Common myeloid progenitor, CD34-positive (primary cell): ENCODE data around the gene VPS13D.

Source experiments
- CTCF ChIA-PET: fragments of 350-600 bp; sonication (Branson Sonifier 250); formaldehyde crosslinking; loops from one replicate; lab custom pipeline; 2021; ENCODE audit warnings: antibody characterized with exemption; lab: Charles Lee
- POLR2A ChIA-PET: fragments of 350-600 bp; sonication (Branson Sonifier 250); formaldehyde crosslinking; loops from one replicate; lab custom pipeline; 2021; ENCODE audit warnings: antibody characterized with exemption; lab: Charles Lee
- DNase-seq, 3 donors: peaks; one replicate each; pipeline versions ENCODE4 v3.0.0 to v3.0.0-alpha.2; 2013
- H3K27ac ChIP-seq, 2 experiments: 1 replicate in 1 of 2; 2 replicates in 1 of 2; pipeline ENCODE4 v1.7.0; 2013; ENCODE audit warnings: inconsistent platforms in 2 of 2, low read length in 2 of 2, mild to moderate bottlenecking in 2 of 2, low read depth in 1 of 2, moderate library complexity in 1 of 2; ENCODE audit not compliant: severe bottlenecking in 2 of 2, insufficient read depth in 1 of 2, poor library complexity in 1 of 2
- H3K27me3 ChIP-seq, 5 experiments: replicated peaks in 2 of 5; 1 replicate in 3 of 5; 2 replicates in 2 of 5; pipeline versions ENCODE4 v1.6.1 to v1.7.0; 2013; ENCODE audit warnings: low read length in 4 of 5, mild to moderate bottlenecking in 2 of 5, moderate library complexity in 2 of 5, inconsistent platforms in 1 of 5; ENCODE audit not compliant: insufficient read depth in 5 of 5, control insufficient read depth in 4 of 5
- H3K36me3 ChIP-seq, 4 experiments: 1 replicate in 2 of 4; 2 replicates in 2 of 4; pipeline versions ENCODE4 v1.6.1 to v1.7.0; 2013; ENCODE audit warnings: low read length in 3 of 4, control low read depth in 1 of 4, mild to moderate bottlenecking in 1 of 4; ENCODE audit not compliant: control insufficient read depth in 4 of 4, insufficient read depth in 4 of 4
- H3K4me1 ChIP-seq, 4 experiments: 1 replicate in 3 of 4; 2 replicates in 1 of 4; pipeline versions ENCODE4 v1.6.1 to v1.7.1; 2013; ENCODE audit warnings: low read length in 3 of 4, mild to moderate bottlenecking in 3 of 4, control low read depth in 1 of 4, inconsistent platforms in 1 of 4, moderate library complexity in 1 of 4; ENCODE audit not compliant: control insufficient read depth in 4 of 4, insufficient read depth in 4 of 4; ENCODE audit errors: control extremely low read depth in 1 of 4
- H3K4me3 ChIP-seq, 7 experiments: 1 replicate in 4 of 7; 2 replicates in 3 of 7; pipeline versions ENCODE4 v1.5.1 to v1.7.0; 2013; ENCODE audit warnings: mild to moderate bottlenecking in 7 of 7, low read length in 6 of 7, moderate library complexity in 6 of 7, inconsistent platforms in 2 of 7, low read depth in 2 of 7, control low read depth in 1 of 7; ENCODE audit not compliant: insufficient read depth in 4 of 7, control insufficient read depth in 1 of 7; ENCODE audit errors: extremely low read depth in 1 of 7
- H3K9me3 ChIP-seq, 5 experiments: 1 replicate in 4 of 5; 2 replicates in 1 of 5; pipeline versions ENCODE4 v1.6.1 to v1.7.1; 2013; ENCODE audit warnings: low read length in 4 of 5, mild to moderate bottlenecking in 2 of 5, inconsistent platforms in 1 of 5, low read depth in 1 of 5, moderate library complexity in 1 of 5; ENCODE audit not compliant: control insufficient read depth in 4 of 5, insufficient read depth in 2 of 5; ENCODE audit errors: control extremely low read depth in 1 of 5
- WGBS: methylation state at CpG from one replicate; pipeline ENCODE4 v1.1.5; 2013; ENCODE audit not compliant: insufficient coverage; 5-methylcytosine and 5-hydroxymethylcytosine counted together

Gene VPS13D

GRCh38 chr1:12204140-12204539, 25.7 kb upstream of the VPS13D start:
- ChIA-PET CTCF (interaction anchor here (8.2 kb wide), 1 partner anchor 78 kb away, joined by 63 read pairs; no protein-coding TSS in a partner anchor), POLR2A (no interaction called here)
- 100% methylated on average over 4 of the region's 7 CpGs for WGBS
- H3K36me3 ChIP-seq: peaks cover 0 to 47% (median 4%) of the 10 kb centered on the region in 4 experiments
- H3K9me3 ChIP-seq: no peaks in the 10 kb centered on the region
- H3K27me3 ChIP-seq: no peaks in the 10 kb centered on the region
- H3K4me1 ChIP-seq: peaks cover 0 to 9% (median 7%) of the 10 kb centered on the region in 4 experiments
- no peak overlapping the region for H3K4me3 ChIP-seq
- no peak for DNase-seq
- no peak overlapping the region for H3K27ac ChIP-seq

- DNase-seq: no peak
- H3K4me3 ChIP-seq: no peak overlapping the region
- peaks cover 5 to 17% (median 15%) of the 10 kb centered on the region in 4 experiments for H3K4me1 ChIP-seq
- peaks cover 0 to 42% (median 4%) of the 10 kb centered on the region in 4 experiments for H3K36me3 ChIP-seq
- ChIA-PET POLR2A (no interaction called here), CTCF (interaction anchor here (7.8 kb wide), 1 partner anchor 82 kb away, joined by 213 read pairs; no protein-coding TSS in a partner anchor)
- no peak overlapping the region for H3K27ac ChIP-seq
- WGBS: 100% methylated on average over 4 of the region's 7 CpGs
- H3K9me3 ChIP-seq: no peaks in the 10 kb centered on the region
- H3K27me3 ChIP-seq: no peaks in the 10 kb centered on the region
These were observed 24.8 kb upstream of the VPS13D start for GRCh38 chr1:12204754-12205658.

- Histone ChIP-seq H3K9me3 (no peaks in the 10 kb centered on the region), H3K27me3 (no peaks in the 10 kb centered on the region), H3K4me3 (no peak overlapping the region), H3K36me3 (peaks cover 0 to 39% (median 4%) of the 10 kb centered on the region in 4 experiments), H3K4me1 (peaks cover 7 to 30% (median 27%) of the 10 kb centered on the region in 4 experiments), H3K27ac (no peak overlapping the region)
- ChIA-PET POLR2A (no interaction called here), CTCF (interaction anchor here (7.8 kb wide), 1 partner anchor 83 kb away, joined by 213 read pairs; no protein-coding TSS in a partner anchor)
- no peak for DNase-seq
- 94% methylated on average over 4 of the region's 5 CpGs for WGBS
These were observed 23.6 kb upstream of the VPS13D start for GRCh38 chr1:12206238-12206637.

- Histone ChIP-seq H3K36me3 (peaks cover 0 to 33% (median 4%) of the 10 kb centered on the region in 4 experiments), H3K27ac (no peak overlapping the region), H3K9me3 (no peaks in the 10 kb centered on the region), H3K4me3 (no peak overlapping the region), H3K4me1 (peaks cover 7 to 32% (median 27%) of the 10 kb centered on the region in 4 experiments), H3K27me3 (no peaks in the 10 kb centered on the region)
- POLR2A ChIA-PET: no interaction called here
- CTCF ChIA-PET: interaction anchor here (2.1 to 7.8 kb wide), 2 partner anchors 84 to 96 kb away, joined by 7 to 213 read pairs; no protein-coding TSS in a partner anchor
- no peak for DNase-seq
- 90% methylated on average over 16 of the region's 17 CpGs for WGBS
These were observed 22.9 kb upstream of the VPS13D start for GRCh38 chr1:12206792-12207424.

GRCh38 chr1:12208271-12208670, 21.6 kb upstream of the VPS13D start:
- peaks cover 0 to 19% (median under 1%) of the 10 kb centered on the region in 4 experiments for H3K36me3 ChIP-seq
- no peaks in the 10 kb centered on the region for H3K27me3 ChIP-seq
- no peak for DNase-seq
- peaks cover 7 to 32% (median 27%) of the 10 kb centered on the region in 4 experiments for H3K4me1 ChIP-seq
- 83% methylated on average over 6 of the region's 6 CpGs for WGBS
- no peaks in the 10 kb centered on the region for H3K9me3 ChIP-seq
- H3K4me3 ChIP-seq: no peak overlapping the region
- H3K27ac ChIP-seq: no peak overlapping the region
- ChIA-PET POLR2A (no interaction called here), CTCF (interaction anchor here (0.8 to 7.8 kb wide), 15 partner anchors 12 to 161 kb away, joined by 3 to 213 read pairs (median 7); no protein-coding TSS in a partner anchor)

- CTCF ChIA-PET: interaction anchor here (0.7 to 7.8 kb wide), 23 partner anchors 9 to 162 kb away, joined by 3 to 213 read pairs (median 4); no protein-coding TSS in a partner anchor
- peak; percentile 80 to 88 (median 82) for DNase-seq
- Histone ChIP-seq H3K9me3 (no peaks in the 10 kb centered on the region), H3K27me3 (no peaks in the 10 kb centered on the region), H3K4me3 (peak overlapping the region in 2 of 7 experiments; percentile 2 to 5), H3K36me3 (peaks cover 0 to 18% (median under 1%) of the 10 kb centered on the region in 4 experiments), H3K4me1 (peaks cover 7 to 32% (median 27%) of the 10 kb centered on the region in 4 experiments), H3K27ac (no peak overlapping the region)
- POLR2A ChIA-PET: no interaction called here
- WGBS: 30% methylated on average over 11 of the region's 14 CpGs
These were observed 20.9 kb upstream of the VPS13D start for GRCh38 chr1:12208764-12209494.
